ENCODE measurements around the gene IL23R. TPM values are rescaled to one million over a fixed set of nuclear protein-coding genes. Genes with fewer than 3 reads are reported as not detected.

IL23R gene
- total and polyA plus RNA-seq, 12 donors: 0.03 to 9.5 (median 1.9) TPM

GRCh38 chr1:67209521-67209920 lies 43.3 kb downstream of the IL23R start:
- H3K4me1 ChIP-seq (replicated peaks in 1 of 2): no peaks in the 10 kb centered on the region
- H3K27ac ChIP-seq: no peak overlapping the region
- H3K27me3 ChIP-seq: no peaks in the 10 kb centered on the region
- H3K9me3 ChIP-seq (replicated peaks in 1 of 3): no peaks in the 10 kb centered on the region
- no peaks in the 10 kb centered on the region for H3K36me3 ChIP-seq (replicated peaks in 1 of 2)
- intact Hi-C loops (cut with DNase I): loop anchor here in 1 of 2 donors (10.0 kb wide), 1 partner anchor 445 kb away; no protein-coding TSS in a partner anchor
- 76 to 82% (median 79%) methylated on average over 3 of the region's 3 CpGs for WGBS, 4 donors
- H3K4me3 ChIP-seq: no peak overlapping the region
- DNase-seq: no peak
- TF ChIP-seq CTCF (IDR thresholded peaks at IDR 0.05): no peak
- no peak for TF ChIP-seq POLR2A (IDR thresholded peaks at IDR 0.05)

GRCh38 chr1:67211589-67212563 lies 45.6 kb downstream of the IL23R start:
- intact Hi-C loops (cut with DNase I): loop anchor here in 1 of 2 donors (10.0 kb wide), 1 partner anchor 217 kb away; no protein-coding TSS in a partner anchor
- no peaks in the 10 kb centered on the region for H3K36me3 ChIP-seq (replicated peaks in 1 of 2)
- H3K4me3 ChIP-seq: no peak overlapping the region
- peak; percentile 25 to 76 (median 43) for DNase-seq
- H3K4me1 ChIP-seq (replicated peaks in 1 of 2): no peaks in the 10 kb centered on the region
- peak; percentile 48 to 70 (median 61) for TF ChIP-seq CTCF (IDR thresholded peaks at IDR 0.05)
- no peak for TF ChIP-seq POLR2A (IDR thresholded peaks at IDR 0.05)
- WGBS, 4 donors: 73 to 80% (median 77%) methylated on average over 4 of the region's 4 CpGs
- no peaks in the 10 kb centered on the region for H3K27me3 ChIP-seq
- no peaks in the 10 kb centered on the region for H3K9me3 ChIP-seq (replicated peaks in 1 of 3)
- no peak overlapping the region for H3K27ac ChIP-seq

- DNase-seq: no peak
- no peak overlapping the region for H3K27ac ChIP-seq
- no peaks in the 10 kb centered on the region for H3K36me3 ChIP-seq (replicated peaks in 1 of 2)
- H3K4me1 ChIP-seq (replicated peaks in 1 of 2): no peaks in the 10 kb centered on the region
- no peaks in the 10 kb centered on the region for H3K27me3 ChIP-seq
- TF ChIP-seq POLR2A (IDR thresholded peaks at IDR 0.05) (no peak), CTCF (IDR thresholded peaks at IDR 0.05) (peak; percentile 21 to 45 (median 37))
- H3K9me3 ChIP-seq (replicated peaks in 1 of 3): no peaks in the 10 kb centered on the region
- 72 to 83% (median 81%) methylated on average over 3 of the region's 3 CpGs for WGBS, 4 donors
- H3K4me3 ChIP-seq: no peak overlapping the region
- intact Hi-C loops (cut with DNase I): loop anchor here in 1 of 2 donors (10.0 kb wide), 1 partner anchor 218 kb away; no protein-coding TSS in a partner anchor
These were observed 46.9 kb downstream of the IL23R start for GRCh38 chr1:67213164-67213563.

- Histone ChIP-seq H3K9me3 (replicated peaks in 1 of 3) (no peaks in the 10 kb centered on the region), H3K36me3 (replicated peaks in 1 of 2) (no peaks in the 10 kb centered on the region), H3K4me3 (no peak overlapping the region), H3K4me1 (replicated peaks in 1 of 2) (no peaks in the 10 kb centered on the region), H3K27ac (no peak overlapping the region), H3K27me3 (no peaks in the 10 kb centered on the region)
- intact Hi-C loops (cut with DNase I): loop anchor here in 1 of 2 donors (10.0 kb wide), 1 partner anchor 219 kb away; no protein-coding TSS in a partner anchor
- WGBS, 4 donors: 90 to 100% (median 100%) methylated on average over 1 of the region's 1 CpG
- no peak for DNase-seq
- TF ChIP-seq CTCF (IDR thresholded peaks at IDR 0.05): no peak
- TF ChIP-seq POLR2A (IDR thresholded peaks at IDR 0.05): no peak
These were observed 47.7 kb downstream of the IL23R start for GRCh38 chr1:67213948-67214347.

All from adrenal gland (tissue), 12 donors.